K562 (cell line): Measurements from ENCODE around the gene CFAP107.

Experiments used
- CBFA2T2 ChIP-seq: fragments of 450-650 bp; conservative IDR thresholded peaks from 2 replicates; pipeline ENCODE4 v1.6.1; 2017; ENCODE audit warnings: mild to moderate bottlenecking
- CTCF ChIP-seq, 3 experiments: IDR thresholded peaks in 2 of 3; conservative IDR thresholded peaks in 1 of 3; 2 replicates each; pipeline ENCODE4 v1.5.1; 2011 to 2012; ENCODE audit warnings: low read length in 3 of 3, mild to moderate bottlenecking in 3 of 3, control low read depth in 2 of 3, improper control_type of control experiment in 1 of 3, inconsistent platforms in 1 of 3, low read depth in 1 of 3, mixed read lengths in 1 of 3, moderate library complexity in 1 of 3; ENCODE audit not compliant: insufficient read depth in 2 of 3
- FOSL1 ChIP-seq: fragments of 200-800 bp; sonication (Bioruptor generic); conservative IDR thresholded peaks from 2 replicates; pipeline ENCODE4 v1.6.1; 2016; ENCODE audit warnings: missing genetic modification characterization, missing compliant biosample characterization
- MXI1 ChIP-seq: IDR thresholded peaks from 2 replicates; pipeline ENCODE4 v1.6.1; 2011; ENCODE audit warnings: low read depth, mild to moderate bottlenecking, improper control_type of control experiment, low read length
- SETDB1 ChIP-seq: IDR thresholded peaks from one replicate; pipeline ENCODE4 v1.6.1; 2012; ENCODE audit warnings: low read length, control low read depth, inconsistent platforms
- SMARCE1 ChIP-seq: fragments of 450-650 bp; IDR thresholded peaks from 2 replicates; pipeline ENCODE4 v1.7.1; 2016; ENCODE audit warnings: mild to moderate bottlenecking
- SPI1 ChIP-seq: IDR thresholded peaks from 2 replicates; pipeline ENCODE4 v1.6.1; 2011; ENCODE audit warnings: low read depth, low read length, control low read depth, borderline replicate concordance
- TCFL5 ChIP-seq: fragments of 250-450 bp; sonication (Bioruptor Pico); conservative IDR thresholded peaks from 2 replicates; pipeline ENCODE4 v1.6.1; 2021; ENCODE audit warnings: mild to moderate bottlenecking, moderate library complexity, matching md5 sums
- ZNF512 ChIP-seq: IDR thresholded peaks from 2 replicates; pipeline ENCODE4 v1.6.1; 2016; ENCODE audit warnings: missing genetic modification characterization, missing compliant biosample characterization
- TF ChIP-seq, protein P1 (sequence below): sonication (generic); formaldehyde crosslinking; IDR thresholded peaks from 2 replicates; pipeline ENCODE4 v1.8.0; 2022; ENCODE audit warnings: mild to moderate bottlenecking, missing genetic modification reagents

GRCh38 chr1:12711536-12711935 lies 34.5 kb upstream of the CFAP107 start:
- TF ChIP-seq CTCF (IDR thresholded peaks at IDR 0.05 in 2 of 3, conservative IDR thresholded peaks at IDR 0.05 in 1 of 3; ENCODE audit: insufficient read depth in 2 of 3, low read depth in 1 of 3, low read length in 3 of 3), result no peak
- TF ChIP-seq, protein P1, sequence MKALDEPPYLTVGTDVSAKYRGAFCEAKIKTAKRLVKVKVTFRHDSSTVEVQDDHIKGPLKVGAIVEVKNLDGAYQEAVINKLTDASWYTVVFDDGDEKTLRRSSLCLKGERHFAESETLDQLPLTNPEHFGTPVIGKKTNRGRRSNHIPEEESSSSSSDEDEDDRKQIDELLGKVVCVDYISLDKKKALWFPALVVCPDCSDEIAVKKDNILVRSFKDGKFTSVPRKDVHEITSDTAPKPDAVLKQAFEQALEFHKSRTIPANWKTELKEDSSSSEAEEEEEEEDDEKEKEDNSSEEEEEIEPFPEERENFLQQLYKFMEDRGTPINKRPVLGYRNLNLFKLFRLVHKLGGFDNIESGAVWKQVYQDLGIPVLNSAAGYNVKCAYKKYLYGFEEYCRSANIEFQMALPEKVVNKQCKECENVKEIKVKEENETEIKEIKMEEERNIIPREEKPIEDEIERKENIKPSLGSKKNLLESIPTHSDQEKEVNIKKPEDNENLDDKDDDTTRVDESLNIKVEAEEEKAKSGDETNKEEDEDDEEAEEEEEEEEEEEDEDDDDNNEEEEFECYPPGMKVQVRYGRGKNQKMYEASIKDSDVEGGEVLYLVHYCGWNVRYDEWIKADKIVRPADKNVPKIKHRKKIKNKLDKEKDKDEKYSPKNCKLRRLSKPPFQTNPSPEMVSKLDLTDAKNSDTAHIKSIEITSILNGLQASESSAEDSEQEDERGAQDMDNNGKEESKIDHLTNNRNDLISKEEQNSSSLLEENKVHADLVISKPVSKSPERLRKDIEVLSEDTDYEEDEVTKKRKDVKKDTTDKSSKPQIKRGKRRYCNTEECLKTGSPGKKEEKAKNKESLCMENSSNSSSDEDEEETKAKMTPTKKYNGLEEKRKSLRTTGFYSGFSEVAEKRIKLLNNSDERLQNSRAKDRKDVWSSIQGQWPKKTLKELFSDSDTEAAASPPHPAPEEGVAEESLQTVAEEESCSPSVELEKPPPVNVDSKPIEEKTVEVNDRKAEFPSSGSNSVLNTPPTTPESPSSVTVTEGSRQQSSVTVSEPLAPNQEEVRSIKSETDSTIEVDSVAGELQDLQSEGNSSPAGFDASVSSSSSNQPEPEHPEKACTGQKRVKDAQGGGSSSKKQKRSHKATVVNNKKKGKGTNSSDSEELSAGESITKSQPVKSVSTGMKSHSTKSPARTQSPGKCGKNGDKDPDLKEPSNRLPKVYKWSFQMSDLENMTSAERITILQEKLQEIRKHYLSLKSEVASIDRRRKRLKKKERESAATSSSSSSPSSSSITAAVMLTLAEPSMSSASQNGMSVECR, result no peak
- no peak for TF ChIP-seq CBFA2T2
- no peak for TF ChIP-seq FOSL1 (tag)
- no peak for TF ChIP-seq SETDB1
- TF ChIP-seq MXI1, result no peak
- no peak for TF ChIP-seq ZNF512 (tag)
- TF ChIP-seq SPI1, result no peak
- no peak for TF ChIP-seq TCFL5
- no peak for TF ChIP-seq SMARCE1
